ENCODE data around the gene USP35. TPM values are rescaled to one million over a fixed set of nuclear protein-coding genes. Genes with fewer than 3 reads are reported as not detected.

The USP35 gene
- total RNA-seq, 1 experiment from 2014 or later: 6.0 TPM

GRCh38 chr11:78251083-78251775 is 62.5 kb downstream of the USP35 start:
- intact Hi-C loops (cut with micrococcal nuclease): no loop called here
- TF ChIP-seq ZFX (IDR thresholded peaks at IDR 0.05) (no peak), JUND (IDR thresholded peaks at IDR 0.05) (no peak), EZH2phosphoT487 (IDR thresholded peaks at IDR 0.05; ENCODE audit: borderline replicate concordance) (no peak), SIN3A (IDR thresholded peaks at IDR 0.05; ENCODE audit: low read depth) (no peak), ZNF274 (IDR thresholded peaks at IDR 0.05; ENCODE audit: low read depth, low read length) (no peak), POLR2A (IDR thresholded peaks at IDR 0.05; ENCODE audit: borderline replicate concordance, extremely low read depth, insufficient read depth, insufficient read length) (no peak), EZH2 (IDR thresholded peaks at IDR 0.05) (no peak), EGR1 (IDR thresholded peaks at IDR 0.05; ENCODE audit: low read depth) (no peak)
- no peak overlapping the region for H3K4me2 ChIP-seq (ENCODE audit: low read length)
- H3K9ac ChIP-seq (ENCODE audit: low read length): no peak overlapping the region
- ChIA-PET POLR2A (no interaction called here), CTCF (no interaction called here), RAD21 (ENCODE audit: low non-redundant PET in 1 of 2, low total read pairs in 2 of 2, uncharacterized antibody in 2 of 2, unreplicated experiment in 2 of 2) (no interaction called here)
- H3K9me2 ChIP-seq (ENCODE audit: insufficient read depth): no peaks in the 10 kb centered on the region
- no peaks in the 10 kb centered on the region for H3K4me1 ChIP-seq (ENCODE audit: control insufficient read depth in 1 of 2, insufficient read depth in 2 of 2, low read length in 2 of 2)
- H4K20me1 ChIP-seq (ENCODE audit: insufficient read depth): no peaks in the 10 kb centered on the region
- ATAC-seq: no peak
- H3K27ac ChIP-seq (ENCODE audit: low read depth, low read length): no peak overlapping the region
- H3K36me3 ChIP-seq (ENCODE audit: control insufficient read depth in 1 of 2, insufficient read depth in 2 of 2, low read length in 2 of 2): no peaks in the 10 kb centered on the region
- no peak overlapping the region for H3K4me3 ChIP-seq (replicated peaks in 1 of 2; ENCODE audit: low read depth in 1 of 2, low read length in 2 of 2)
- no peak for DNase-seq (ENCODE audit: low read depth, low spot score)
- no peaks in the 10 kb centered on the region for H3K9me3 ChIP-seq (ENCODE audit: control insufficient read depth in 1 of 2, insufficient read depth in 1 of 2, low read depth in 1 of 2, low read length in 2 of 2)
- no TSS peak for BruUV-seq (replicated peaks)
- H2AFZ ChIP-seq (ENCODE audit: low read depth, low read length, poor library complexity, severe bottlenecking): no peak overlapping the region
- H3K27me3 ChIP-seq (ENCODE audit: insufficient read depth, low read length): no peaks in the 10 kb centered on the region
- no peaks in the 10 kb centered on the region for H3K79me2 ChIP-seq (ENCODE audit: insufficient read depth, low read length)

DNA sequence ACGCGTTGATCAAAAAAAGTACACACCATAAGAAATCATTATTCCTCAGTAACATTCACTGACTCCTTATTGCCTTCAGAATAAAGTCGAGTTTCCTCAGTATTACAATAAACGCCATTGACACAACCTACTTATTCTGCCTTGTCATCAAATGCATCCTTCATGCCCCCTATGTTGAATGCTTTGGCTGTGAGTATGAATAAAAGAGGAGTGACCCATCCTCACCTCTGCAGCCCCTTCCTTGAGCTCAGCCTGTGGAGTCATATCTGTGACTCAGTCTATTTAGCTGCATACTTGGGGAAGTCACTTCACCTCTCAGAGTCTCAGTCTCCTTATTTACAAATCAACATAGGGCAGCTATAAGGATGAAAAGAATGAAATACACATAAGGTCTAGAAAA is 65.1 kb downstream of the USP35 start:
- H3K79me2 ChIP-seq (ENCODE audit: insufficient read depth, low read length): no peaks in the 10 kb centered on the region
- RAD21 ChIA-PET (ENCODE audit: low non-redundant PET in 1 of 2, low total read pairs in 2 of 2, uncharacterized antibody in 2 of 2, unreplicated experiment in 2 of 2): no interaction called here
- no peaks in the 10 kb centered on the region for H3K9me3 ChIP-seq (ENCODE audit: control insufficient read depth in 1 of 2, insufficient read depth in 1 of 2, low read depth in 1 of 2, low read length in 2 of 2)
- POLR2A ChIA-PET: no interaction called here
- intact Hi-C loops (cut with micrococcal nuclease): no loop called here
- DNase-seq (ENCODE audit: low read depth, low spot score): no peak
- no peak overlapping the region for H2AFZ ChIP-seq (ENCODE audit: low read depth, low read length, poor library complexity, severe bottlenecking)
- no peak overlapping the region for H3K27ac ChIP-seq (ENCODE audit: low read depth, low read length)
- BruUV-seq (replicated peaks): no TSS peak
- H3K9me2 ChIP-seq (ENCODE audit: insufficient read depth): no peaks in the 10 kb centered on the region
- no peaks in the 10 kb centered on the region for H3K4me1 ChIP-seq (ENCODE audit: control insufficient read depth in 1 of 2, insufficient read depth in 2 of 2, low read length in 2 of 2)
- ATAC-seq: no peak
- no peaks in the 10 kb centered on the region for H3K36me3 ChIP-seq (ENCODE audit: control insufficient read depth in 1 of 2, insufficient read depth in 2 of 2, low read length in 2 of 2)
- no peak overlapping the region for H3K4me2 ChIP-seq (ENCODE audit: low read length)
- TF ChIP-seq, protein P1, sequence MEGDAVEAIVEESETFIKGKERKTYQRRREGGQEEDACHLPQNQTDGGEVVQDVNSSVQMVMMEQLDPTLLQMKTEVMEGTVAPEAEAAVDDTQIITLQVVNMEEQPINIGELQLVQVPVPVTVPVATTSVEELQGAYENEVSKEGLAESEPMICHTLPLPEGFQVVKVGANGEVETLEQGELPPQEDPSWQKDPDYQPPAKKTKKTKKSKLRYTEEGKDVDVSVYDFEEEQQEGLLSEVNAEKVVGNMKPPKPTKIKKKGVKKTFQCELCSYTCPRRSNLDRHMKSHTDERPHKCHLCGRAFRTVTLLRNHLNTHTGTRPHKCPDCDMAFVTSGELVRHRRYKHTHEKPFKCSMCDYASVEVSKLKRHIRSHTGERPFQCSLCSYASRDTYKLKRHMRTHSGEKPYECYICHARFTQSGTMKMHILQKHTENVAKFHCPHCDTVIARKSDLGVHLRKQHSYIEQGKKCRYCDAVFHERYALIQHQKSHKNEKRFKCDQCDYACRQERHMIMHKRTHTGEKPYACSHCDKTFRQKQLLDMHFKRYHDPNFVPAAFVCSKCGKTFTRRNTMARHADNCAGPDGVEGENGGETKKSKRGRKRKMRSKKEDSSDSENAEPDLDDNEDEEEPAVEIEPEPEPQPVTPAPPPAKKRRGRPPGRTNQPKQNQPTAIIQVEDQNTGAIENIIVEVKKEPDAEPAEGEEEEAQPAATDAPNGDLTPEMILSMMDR (IDR thresholded peaks at IDR 0.05 in 2 of 3, conservative IDR thresholded peaks at IDR 0.05 in 1 of 3; ENCODE audit: borderline replicate concordance in 1 of 3, insufficient read depth in 1 of 3, low read depth in 2 of 3, low read length in 2 of 3): no peak
- TF ChIP-seq, protein P2, sequence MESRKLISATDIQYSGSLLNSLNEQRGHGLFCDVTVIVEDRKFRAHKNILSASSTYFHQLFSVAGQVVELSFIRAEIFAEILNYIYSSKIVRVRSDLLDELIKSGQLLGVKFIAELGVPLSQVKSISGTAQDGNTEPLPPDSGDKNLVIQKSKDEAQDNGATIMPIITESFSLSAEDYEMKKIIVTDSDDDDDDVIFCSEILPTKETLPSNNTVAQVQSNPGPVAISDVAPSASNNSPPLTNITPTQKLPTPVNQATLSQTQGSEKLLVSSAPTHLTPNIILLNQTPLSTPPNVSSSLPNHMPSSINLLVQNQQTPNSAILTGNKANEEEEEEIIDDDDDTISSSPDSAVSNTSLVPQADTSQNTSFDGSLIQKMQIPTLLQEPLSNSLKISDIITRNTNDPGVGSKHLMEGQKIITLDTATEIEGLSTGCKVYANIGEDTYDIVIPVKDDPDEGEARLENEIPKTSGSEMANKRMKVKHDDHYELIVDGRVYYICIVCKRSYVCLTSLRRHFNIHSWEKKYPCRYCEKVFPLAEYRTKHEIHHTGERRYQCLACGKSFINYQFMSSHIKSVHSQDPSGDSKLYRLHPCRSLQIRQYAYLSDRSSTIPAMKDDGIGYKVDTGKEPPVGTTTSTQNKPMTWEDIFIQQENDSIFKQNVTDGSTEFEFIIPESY (IDR thresholded peaks at IDR 0.05; ENCODE audit: extremely low read depth, insufficient replicate concordance, low read length): no peak
- no peak for TF ChIP-seq ZNF274 (IDR thresholded peaks at IDR 0.05; ENCODE audit: low read depth, low read length)
- CTCF ChIA-PET: no interaction called here
- no peak overlapping the region for H3K9ac ChIP-seq (ENCODE audit: low read length)
- no peaks in the 10 kb centered on the region for H4K20me1 ChIP-seq (ENCODE audit: insufficient read depth)
- H3K27me3 ChIP-seq (ENCODE audit: insufficient read depth, low read length): no peaks in the 10 kb centered on the region
- H3K4me3 ChIP-seq (replicated peaks in 1 of 2; ENCODE audit: low read depth in 1 of 2, low read length in 2 of 2): no peak overlapping the region
